HTERT RPE-1 (cell line): ENCODE results near the gene CCM2.
"Not testable (repeated sequence)": the region's sequence is repeated elsewhere in the genome, so short reads cannot be mapped to it uniquely, and the experiment has no call there.

ENCODE experiments used
- in situ Hi-C: fragments of 300-500 bp; cut with MboI; formaldehyde crosslinking; loops from 4 replicates; pipeline ENCODE4 v1.14.3; 2020; ENCODE audit warnings: low sequenced_read_pairs

Gene CCM2

GRCh38 chr7:44999245-45000092, 532 bp upstream of the CCM2 start:
- in situ Hi-C loops, result no loop called here

DNA sequence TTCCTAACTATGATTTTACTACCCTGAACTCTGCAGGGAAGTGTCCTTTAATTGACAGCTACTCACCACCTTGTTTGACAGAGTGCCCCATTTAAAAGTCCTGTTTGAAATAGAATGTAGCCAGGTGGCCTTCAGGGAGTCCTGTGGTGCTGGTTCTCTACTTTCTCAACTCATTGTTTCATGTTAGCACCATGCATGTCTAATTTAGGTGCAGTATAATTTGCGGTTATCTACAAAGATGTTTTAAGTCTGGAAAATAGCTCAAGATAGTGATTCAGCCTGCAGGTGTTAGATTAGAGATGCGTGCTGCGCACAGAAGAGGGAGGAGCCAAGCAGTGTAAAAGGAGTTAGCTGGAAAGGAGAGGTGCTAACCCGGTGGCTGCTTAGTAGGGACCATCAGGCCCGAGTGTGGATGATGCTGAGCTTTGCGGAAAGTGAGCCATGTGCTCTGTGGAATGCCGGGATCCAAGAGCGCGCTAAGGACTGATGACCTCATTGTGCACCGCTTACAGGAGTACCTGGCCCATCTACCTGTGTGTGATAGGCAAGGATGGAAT, 1.2 kb downstream of the CCM2 start:
- in situ Hi-C loops, result no loop called here

- in situ Hi-C loops, result no loop called here
Observed at GRCh38 chr7:45001826-45002225, 1.8 kb downstream of the CCM2 start.

GRCh38 chr7:45003789-45004188, 3.8 kb downstream of the CCM2 start:
- in situ Hi-C loops, result no loop called here

GRCh38 chr7:45007106-45007505, 7.1 kb downstream of the CCM2 start:
- in situ Hi-C loops, result no loop called here

GRCh38 chr7:45007571-45008328, 7.7 kb downstream of the CCM2 start:
- in situ Hi-C loops, result no loop called here

GRCh38 chr7:45013465-45013967, 13.5 kb downstream of the CCM2 start:
- in situ Hi-C loops, result no loop called here

GRCh38 chr7:45015313-45015712, 15.3 kb downstream of the CCM2 start:
- in situ Hi-C loops, result no loop called here

- in situ Hi-C loops, result no loop called here
Observed at GRCh38 chr7:45017253-45017652, 17.3 kb downstream of the CCM2 start.

GRCh38 chr7:45020915-45021314, 20.9 kb downstream of the CCM2 start:
- in situ Hi-C loops, result no loop called here

DNA sequence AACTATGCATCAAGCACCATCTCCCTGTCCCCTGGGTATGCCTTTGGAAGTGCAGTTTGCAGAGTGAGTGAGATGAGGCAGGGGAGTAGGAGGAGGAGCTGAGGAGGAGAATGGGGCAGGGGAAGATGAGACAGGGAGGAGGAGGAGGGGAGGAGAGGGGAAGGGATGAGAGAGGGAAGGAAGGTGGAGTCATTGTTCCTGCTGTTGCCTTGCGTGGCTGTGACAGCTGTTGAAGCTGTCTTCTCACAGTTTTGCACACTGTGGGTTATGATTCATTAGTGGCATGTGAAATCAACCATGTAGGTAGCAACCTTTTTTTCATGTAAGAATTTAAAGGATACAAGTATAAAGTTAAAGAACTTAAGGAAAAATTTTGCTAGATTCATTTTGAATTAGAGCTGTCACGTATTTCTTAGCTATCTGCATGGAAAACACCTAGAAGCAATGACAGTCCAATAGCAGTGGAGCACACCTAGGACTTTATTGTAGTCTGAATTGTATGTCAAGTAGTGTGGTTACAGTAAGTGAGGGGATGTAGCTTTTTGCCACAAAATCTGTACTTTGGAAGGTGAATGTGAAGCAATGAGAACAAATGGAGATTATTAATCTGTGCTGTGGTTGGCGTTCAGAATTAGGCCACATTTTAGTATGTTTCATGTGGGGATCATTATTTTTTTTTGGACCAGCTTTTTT, 21.7 kb downstream of the CCM2 start:
- in situ Hi-C loops, result no loop called here

DNA sequence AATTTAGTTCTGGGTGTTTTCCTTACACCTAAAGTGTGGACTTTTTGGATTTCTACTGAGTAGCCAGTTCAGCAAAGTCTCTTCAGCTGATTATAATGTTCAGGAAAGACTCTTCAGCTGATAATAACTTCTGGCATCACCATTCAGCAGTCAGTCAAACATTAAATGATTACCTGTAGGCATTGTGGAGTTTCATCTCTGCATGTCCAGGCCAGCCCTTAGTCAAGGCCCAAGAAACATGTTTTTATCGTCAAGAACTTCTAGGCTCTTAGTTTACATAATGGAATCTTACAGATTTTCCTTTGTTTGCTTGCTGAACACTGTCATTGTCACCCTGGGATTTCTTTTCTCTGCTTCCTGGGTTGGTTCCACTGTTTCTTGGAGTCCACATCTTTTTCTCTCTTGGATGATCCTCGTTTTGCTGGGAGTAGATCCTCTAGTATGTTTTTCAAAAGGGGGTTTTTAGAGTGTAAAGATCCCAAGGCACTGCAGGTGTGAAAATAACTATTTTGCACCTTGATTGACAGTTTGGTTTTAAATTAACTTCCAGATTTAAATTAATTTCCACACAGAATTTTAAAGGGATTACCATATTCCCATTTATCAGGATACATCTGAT, 24.2 kb downstream of the CCM2 start:
- in situ Hi-C loops, result no loop called here

DNA sequence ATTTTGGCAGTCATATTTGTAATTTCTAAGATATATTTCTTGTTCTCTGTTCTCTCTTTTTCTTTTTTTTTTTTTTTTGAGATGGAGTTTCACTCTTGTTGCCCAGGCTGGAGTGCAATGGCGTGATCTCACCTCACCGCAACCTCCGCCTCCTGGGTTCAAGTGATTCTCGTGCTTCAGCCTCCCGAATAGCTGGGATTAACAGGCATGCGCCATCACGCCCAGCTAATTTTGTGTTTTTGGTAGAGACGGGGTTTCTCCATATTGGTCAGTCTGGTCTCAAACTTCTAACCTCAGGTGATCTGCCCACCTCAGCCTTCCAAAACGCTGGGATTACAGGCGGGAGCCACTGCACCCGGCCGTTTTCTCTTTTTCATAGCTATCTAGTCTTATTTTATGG, 25.5 kb downstream of the CCM2 start:
- in situ Hi-C loops, result not testable (repeated sequence)

- in situ Hi-C loops, result no loop called here
Observed at GRCh38 chr7:45026013-45026412, 26.0 kb downstream of the CCM2 start.

DNA sequence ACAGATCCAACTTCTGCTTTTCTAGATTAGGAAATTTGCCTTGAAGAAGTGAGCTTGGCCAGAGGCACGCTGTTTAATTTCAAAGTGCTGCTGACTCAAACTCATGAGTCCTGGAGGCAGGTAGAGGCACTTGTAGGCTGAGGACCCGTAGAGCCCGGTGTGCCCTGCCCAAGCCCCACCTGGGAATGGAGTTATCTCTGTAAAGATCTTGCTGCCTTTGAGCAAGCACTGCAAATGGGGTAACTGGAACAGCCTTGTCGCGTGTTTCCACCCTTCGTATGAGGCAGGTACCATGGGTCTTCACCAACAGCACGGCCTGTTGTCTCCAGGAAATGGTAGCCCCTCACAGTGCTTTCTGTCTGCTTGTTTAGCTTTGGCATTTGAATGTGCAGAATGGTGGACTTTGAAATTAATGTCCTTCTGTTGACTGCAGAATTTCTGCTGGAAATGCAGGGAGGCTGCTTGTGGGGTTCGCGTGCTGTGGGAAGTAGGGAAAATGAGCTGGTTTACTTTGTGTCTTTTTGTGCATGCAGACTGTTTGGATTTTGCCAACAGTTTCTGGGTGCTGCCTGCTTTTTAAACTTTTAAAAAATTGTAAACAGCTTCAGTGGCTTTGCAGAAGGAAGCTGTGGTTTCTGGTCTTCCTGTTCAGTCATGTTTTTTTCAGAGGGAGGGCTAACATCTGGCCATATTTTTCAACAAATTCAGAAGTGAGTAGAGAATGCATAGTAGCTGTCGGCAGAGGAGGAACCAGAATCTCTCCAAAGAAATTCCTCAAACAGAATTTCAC, 27.2 kb downstream of the CCM2 start:
- in situ Hi-C loops, result no loop called here

GRCh38 chr7:45027774-45028114, 27.7 kb downstream of the CCM2 start:
- in situ Hi-C loops, result no loop called here

DNA sequence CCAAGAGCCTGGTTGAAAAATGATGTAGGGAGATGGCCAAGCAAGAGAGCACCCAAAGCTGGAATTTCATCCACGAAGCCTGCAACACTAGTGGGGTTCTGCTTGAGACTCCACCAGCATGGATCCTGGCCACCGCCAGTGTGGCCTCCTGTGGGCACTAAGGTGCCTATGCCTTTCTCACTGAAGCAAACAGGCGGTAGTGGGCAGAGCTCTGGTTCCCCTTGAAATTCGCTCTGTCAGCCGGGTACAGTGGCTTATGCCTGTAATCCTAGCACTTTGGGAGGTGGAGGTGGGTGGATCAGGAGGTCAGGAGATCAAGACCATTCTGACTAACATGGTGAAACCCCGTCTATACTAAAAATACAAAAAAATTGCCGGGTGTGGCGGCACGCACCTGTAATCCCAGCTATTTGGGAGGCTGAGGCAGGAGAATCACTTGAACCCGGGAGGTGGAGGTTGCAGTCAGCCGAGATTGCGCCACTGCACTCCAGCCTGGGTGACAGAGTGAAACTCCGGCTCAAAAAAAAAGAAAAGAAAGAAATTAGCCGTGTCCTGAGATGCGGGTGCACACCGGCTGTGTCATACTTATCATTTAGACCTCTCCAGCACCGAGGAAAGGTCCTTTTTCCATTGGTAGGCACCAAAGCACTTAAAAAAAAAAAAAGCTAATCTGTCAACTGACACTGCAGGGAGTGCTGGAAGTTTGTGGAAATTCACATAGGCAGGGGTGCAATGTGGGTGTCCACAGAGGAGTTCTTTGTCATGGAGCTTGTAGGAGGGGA, 28.3 kb downstream of the CCM2 start:
- in situ Hi-C loops, result no loop called here

- in situ Hi-C loops, result no loop called here
Observed at GRCh38 chr7:45028920-45029344, 28.9 kb downstream of the CCM2 start.

DNA sequence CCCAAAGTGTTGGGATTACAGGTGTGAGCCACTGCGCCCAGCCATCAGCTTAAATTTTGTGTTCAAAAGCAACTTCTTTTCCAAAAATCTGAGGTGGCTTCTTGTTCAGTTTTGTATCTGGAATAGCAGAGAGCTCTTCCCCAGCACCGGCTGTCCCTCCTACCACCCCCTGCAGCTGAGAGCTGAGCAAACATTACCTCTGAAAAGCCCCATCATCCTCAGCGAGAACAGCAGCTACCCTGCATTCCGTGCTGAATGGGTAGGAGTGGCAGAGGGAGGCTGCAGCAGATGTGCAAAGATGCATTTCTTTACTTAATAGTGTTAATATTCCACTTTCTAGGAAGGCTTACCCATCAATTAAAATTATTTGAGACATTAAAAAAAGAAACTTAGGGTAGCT, 31.8 kb downstream of the CCM2 start:
- in situ Hi-C loops, result no loop called here
